ENCODE measurements around the gene LAMA3.

Gene LAMA3

GRCh38 chr18:23828426-23828825 is 139.2 kb downstream of the LAMA3 start:
- no peak for DNase-seq (ENCODE audit: insufficient read length, low spot score)
- FAIRE-seq: peak; percentile 96

GRCh38 chr18:23832911-23833310 is 143.7 kb downstream of the LAMA3 start:
- DNase-seq (ENCODE audit: insufficient read length, low spot score): no peak
- no peak for FAIRE-seq
- no peak for TF ChIP-seq POLR2A (IDR thresholded peaks at IDR 0.05; ENCODE audit: low read depth, low read length)
- no peak for TF ChIP-seq POLR2AphosphoS5 (IDR thresholded peaks at IDR 0.05; ENCODE audit: low read depth, low read length)
- no peak for TF ChIP-seq POU2F2 (IDR thresholded peaks at IDR 0.05; ENCODE audit: low read depth, low read length)
- no peak for TF ChIP-seq TAF1 (IDR thresholded peaks at IDR 0.05; ENCODE audit: low read depth, low read length)
- no peak for TF ChIP-seq SPI1 (IDR thresholded peaks at IDR 0.05; ENCODE audit: low read depth, low read length)
- TF ChIP-seq PAX5 (IDR thresholded peaks at IDR 0.05; ENCODE audit: insufficient read depth, low read length, severe bottlenecking): no peak

More at GRCh38 chr18:23828426-23828825, 139.2 kb downstream of the LAMA3 start:
- no peak for TF ChIP-seq POLR2AphosphoS5 (IDR thresholded peaks at IDR 0.05; ENCODE audit: low read depth, low read length)
- TF ChIP-seq SPI1 (IDR thresholded peaks at IDR 0.05; ENCODE audit: low read depth, low read length): peak; percentile 59
- no peak for TF ChIP-seq POU2F2 (IDR thresholded peaks at IDR 0.05; ENCODE audit: low read depth, low read length)
- TF ChIP-seq PAX5 (IDR thresholded peaks at IDR 0.05; ENCODE audit: insufficient read depth, low read length, severe bottlenecking): no peak
- no peak for TF ChIP-seq TAF1 (IDR thresholded peaks at IDR 0.05; ENCODE audit: low read depth, low read length)
- TF ChIP-seq POLR2A (IDR thresholded peaks at IDR 0.05; ENCODE audit: low read depth, low read length): no peak

GRCh38 chr18:23833714-23834113 is 144.5 kb downstream of the LAMA3 start:
- DNase-seq (ENCODE audit: insufficient read length, low spot score) (no peak), FAIRE-seq (no peak)
- TF ChIP-seq POLR2A (IDR thresholded peaks at IDR 0.05; ENCODE audit: low read depth, low read length) (no peak), POU2F2 (IDR thresholded peaks at IDR 0.05; ENCODE audit: low read depth, low read length) (no peak)

GRCh38 chr18:23835091-23835490 is 145.8 kb downstream of the LAMA3 start:
- TF ChIP-seq SPI1 (IDR thresholded peaks at IDR 0.05; ENCODE audit: low read depth, low read length) (no peak), PAX5 (IDR thresholded peaks at IDR 0.05; ENCODE audit: insufficient read depth, low read length, severe bottlenecking) (no peak), POLR2AphosphoS5 (IDR thresholded peaks at IDR 0.05; ENCODE audit: low read depth, low read length) (no peak), POLR2A (IDR thresholded peaks at IDR 0.05; ENCODE audit: low read depth, low read length) (no peak), TAF1 (IDR thresholded peaks at IDR 0.05; ENCODE audit: low read depth, low read length) (no peak), POU2F2 (IDR thresholded peaks at IDR 0.05; ENCODE audit: low read depth, low read length) (no peak)
- DNase-seq (ENCODE audit: insufficient read length, low spot score) (no peak), FAIRE-seq (peak; percentile 52)

GRCh38 chr18:23835506-23835905 is 146.3 kb downstream of the LAMA3 start:
- DNase-seq (ENCODE audit: insufficient read length, low spot score) (no peak), FAIRE-seq (no peak)
- no peak for TF ChIP-seq POLR2AphosphoS5 (IDR thresholded peaks at IDR 0.05; ENCODE audit: low read depth, low read length)
- TF ChIP-seq TAF1 (IDR thresholded peaks at IDR 0.05; ENCODE audit: low read depth, low read length): no peak
- TF ChIP-seq PAX5 (IDR thresholded peaks at IDR 0.05; ENCODE audit: insufficient read depth, low read length, severe bottlenecking): no peak
- TF ChIP-seq SPI1 (IDR thresholded peaks at IDR 0.05; ENCODE audit: low read depth, low read length): no peak
- no peak for TF ChIP-seq POLR2A (IDR thresholded peaks at IDR 0.05; ENCODE audit: low read depth, low read length)
- no peak for TF ChIP-seq POU2F2 (IDR thresholded peaks at IDR 0.05; ENCODE audit: low read depth, low read length)

- TF ChIP-seq TAF1 (IDR thresholded peaks at IDR 0.05; ENCODE audit: low read depth, low read length) (no peak), PAX5 (IDR thresholded peaks at IDR 0.05; ENCODE audit: insufficient read depth, low read length, severe bottlenecking) (no peak), SPI1 (IDR thresholded peaks at IDR 0.05; ENCODE audit: low read depth, low read length) (no peak), POLR2AphosphoS5 (IDR thresholded peaks at IDR 0.05; ENCODE audit: low read depth, low read length) (no peak), POU2F2 (IDR thresholded peaks at IDR 0.05; ENCODE audit: low read depth, low read length) (no peak), POLR2A (IDR thresholded peaks at IDR 0.05; ENCODE audit: low read depth, low read length) (no peak)
- FAIRE-seq (peak; percentile 71), DNase-seq (ENCODE audit: insufficient read length, low spot score) (no peak)
These were observed 148.3 kb downstream of the LAMA3 start for GRCh38 chr18:23837591-23837990.

GRCh38 chr18:23838233-23838632 is 149.0 kb downstream of the LAMA3 start:
- TF ChIP-seq POLR2A (IDR thresholded peaks at IDR 0.05; ENCODE audit: low read depth, low read length): no peak
- FAIRE-seq: no peak
- no peak for DNase-seq (ENCODE audit: insufficient read length, low spot score)

- FAIRE-seq (peak; percentile 66), DNase-seq (ENCODE audit: insufficient read length, low spot score) (no peak)
- TF ChIP-seq POLR2AphosphoS5 (IDR thresholded peaks at IDR 0.05; ENCODE audit: low read depth, low read length) (no peak), SPI1 (IDR thresholded peaks at IDR 0.05; ENCODE audit: low read depth, low read length) (no peak), TAF1 (IDR thresholded peaks at IDR 0.05; ENCODE audit: low read depth, low read length) (no peak), POU2F2 (IDR thresholded peaks at IDR 0.05; ENCODE audit: low read depth, low read length) (no peak), PAX5 (IDR thresholded peaks at IDR 0.05; ENCODE audit: insufficient read depth, low read length, severe bottlenecking) (no peak), POLR2A (IDR thresholded peaks at IDR 0.05; ENCODE audit: low read depth, low read length) (no peak)
These were observed 149.6 kb downstream of the LAMA3 start for GRCh38 chr18:23838801-23839366.

- DNase-seq (ENCODE audit: insufficient read length, low spot score) (no peak), FAIRE-seq (no peak)
- TF ChIP-seq TAF1 (IDR thresholded peaks at IDR 0.05; ENCODE audit: low read depth, low read length) (no peak), POU2F2 (IDR thresholded peaks at IDR 0.05; ENCODE audit: low read depth, low read length) (no peak), PAX5 (IDR thresholded peaks at IDR 0.05; ENCODE audit: insufficient read depth, low read length, severe bottlenecking) (no peak), POLR2A (IDR thresholded peaks at IDR 0.05; ENCODE audit: low read depth, low read length) (no peak), SPI1 (IDR thresholded peaks at IDR 0.05; ENCODE audit: low read depth, low read length) (no peak), POLR2AphosphoS5 (IDR thresholded peaks at IDR 0.05; ENCODE audit: low read depth, low read length) (no peak)
These were observed 153.1 kb downstream of the LAMA3 start for GRCh38 chr18:23842305-23842704.

GRCh38 chr18:23844991-23845680 is 155.9 kb downstream of the LAMA3 start:
- TF ChIP-seq POU2F2 (IDR thresholded peaks at IDR 0.05; ENCODE audit: low read depth, low read length) (no peak), TAF1 (IDR thresholded peaks at IDR 0.05; ENCODE audit: low read depth, low read length) (no peak), POLR2AphosphoS5 (IDR thresholded peaks at IDR 0.05; ENCODE audit: low read depth, low read length) (no peak), SPI1 (IDR thresholded peaks at IDR 0.05; ENCODE audit: low read depth, low read length) (no peak), POLR2A (IDR thresholded peaks at IDR 0.05; ENCODE audit: low read depth, low read length) (no peak), PAX5 (IDR thresholded peaks at IDR 0.05; ENCODE audit: insufficient read depth, low read length, severe bottlenecking) (no peak)
- DNase-seq (ENCODE audit: insufficient read length, low spot score): no peak
- no peak for FAIRE-seq

Measured in GM12891 (cell line).